ENCODE measurements around the gene GPRIN2.

Gene GPRIN2

DNA sequence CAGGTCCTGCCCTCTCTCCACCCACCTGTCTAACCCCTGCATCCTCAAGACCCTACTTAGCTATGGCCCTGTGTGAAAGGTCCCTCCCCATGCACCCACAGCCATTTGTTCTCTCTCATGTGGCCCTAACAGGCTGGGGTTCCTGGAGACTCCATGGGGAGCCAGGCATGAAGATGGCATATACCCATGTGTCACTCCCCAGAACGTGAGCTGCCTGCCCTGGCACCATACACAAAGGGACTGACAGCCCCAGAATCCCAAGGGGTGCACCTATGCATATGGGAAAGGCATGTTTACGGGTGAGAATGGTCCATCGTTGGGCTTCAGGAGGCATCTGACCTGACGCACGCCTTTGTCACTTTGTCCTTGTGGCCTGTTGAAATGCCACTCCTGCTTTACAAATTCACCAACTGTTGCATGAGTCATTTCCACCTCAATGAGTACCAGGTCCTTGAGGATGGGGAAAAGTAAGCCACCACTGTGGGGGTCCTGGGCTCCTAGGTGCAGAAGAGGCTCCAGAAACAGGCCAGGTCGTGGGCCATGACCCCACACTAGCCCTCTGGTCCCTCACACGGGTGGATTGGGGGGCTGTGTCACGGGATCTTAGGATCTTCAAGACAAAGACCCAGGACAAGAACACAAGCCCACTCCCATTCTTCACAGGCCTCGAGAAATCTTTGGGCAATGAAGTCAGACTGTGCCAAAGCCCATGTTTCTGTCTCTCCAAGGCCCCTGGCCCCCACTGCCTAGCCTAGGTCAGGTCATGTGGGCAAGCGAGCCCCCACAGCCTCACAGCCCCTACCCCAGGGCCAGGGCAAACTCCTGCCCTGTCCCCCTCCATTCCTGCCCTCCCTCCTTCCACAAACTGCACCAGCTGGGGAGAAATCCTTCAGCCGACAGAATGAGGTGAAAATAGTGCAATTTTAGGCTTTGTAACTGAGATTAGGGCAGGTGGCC lies 8.6 kb downstream of the GPRIN2 start:
- no peak for DNase-seq

DNA sequence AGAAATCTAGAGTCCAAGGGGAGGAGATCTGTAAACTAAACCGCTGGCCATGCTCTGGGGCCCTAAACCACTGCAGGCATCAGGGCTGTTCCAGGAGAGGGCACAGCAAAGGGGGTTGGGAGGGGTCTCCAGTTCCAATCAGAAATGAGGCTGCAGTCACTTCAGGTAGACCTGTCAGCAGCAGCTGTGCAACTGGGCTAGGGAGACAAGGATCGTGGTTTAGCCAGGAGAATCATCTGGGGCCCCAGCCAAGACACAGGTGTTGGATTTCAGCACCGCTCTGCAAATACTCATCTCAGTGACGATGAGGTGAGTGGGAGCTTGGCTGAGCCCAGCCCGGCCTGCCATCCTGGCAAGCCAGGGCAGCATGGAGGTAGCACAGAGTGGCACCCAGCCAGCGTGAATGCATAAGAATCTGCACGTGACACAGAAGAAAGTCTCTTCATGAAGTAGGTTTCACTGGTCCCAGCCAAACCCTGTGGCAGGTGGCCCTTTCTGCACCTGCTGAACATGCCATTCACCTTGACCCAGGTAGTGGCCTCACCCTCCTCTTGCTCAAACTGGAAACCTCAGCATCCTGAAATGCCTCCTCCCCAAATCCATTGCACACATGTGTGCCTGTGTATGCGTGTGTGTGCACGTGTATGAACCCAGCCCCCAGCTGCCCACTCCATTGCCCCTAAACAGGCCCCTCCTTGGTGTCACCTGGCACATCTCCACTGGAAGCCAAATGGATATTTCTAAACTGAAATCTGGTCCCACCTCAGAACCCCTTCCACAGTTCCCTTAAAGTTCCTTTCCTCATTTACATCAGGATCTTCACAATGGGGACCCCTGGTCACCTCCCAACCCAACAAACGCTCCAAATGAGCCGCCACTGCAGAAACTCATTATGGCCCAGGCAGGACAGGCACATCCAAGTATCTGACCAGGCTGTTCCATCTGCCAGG lies 9.6 kb downstream of the GPRIN2 start:
- DNase-seq = no peak

DNA sequence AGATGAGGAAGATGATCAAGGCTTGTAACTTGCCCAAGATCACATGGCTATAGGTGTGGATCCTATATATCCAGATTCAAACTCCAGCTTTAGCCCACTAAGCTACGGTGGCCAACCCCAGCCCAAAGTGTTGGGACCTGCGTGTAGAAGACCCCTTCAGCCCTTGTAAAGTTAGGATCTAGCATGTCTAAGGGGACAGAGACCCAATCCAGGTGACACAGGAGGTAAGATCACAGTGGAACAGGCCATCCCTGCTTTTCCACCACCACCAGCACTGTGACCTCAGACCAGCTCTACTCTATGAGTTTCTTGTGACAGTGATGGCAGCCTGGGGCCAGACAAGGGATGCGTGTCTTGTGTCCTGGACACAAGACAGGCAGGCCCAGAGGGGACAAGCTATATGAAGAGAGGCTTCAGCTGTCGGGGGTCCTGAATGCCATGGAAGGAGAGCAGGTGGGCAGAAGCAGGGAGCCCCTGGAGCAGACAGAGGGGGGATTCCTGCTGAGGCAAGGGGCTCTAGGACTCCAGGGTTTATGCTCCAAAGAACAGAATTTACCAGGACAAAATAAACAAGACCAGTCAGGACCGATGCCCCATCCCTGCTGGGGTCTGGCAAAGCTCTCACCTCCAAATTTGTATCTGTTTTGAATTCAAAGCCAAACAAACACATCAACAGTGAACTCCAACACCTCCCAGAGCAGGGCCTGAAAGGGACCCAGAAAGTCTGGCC lies 10.4 kb downstream of the GPRIN2 start:
- DNase-seq = no peak

DNA sequence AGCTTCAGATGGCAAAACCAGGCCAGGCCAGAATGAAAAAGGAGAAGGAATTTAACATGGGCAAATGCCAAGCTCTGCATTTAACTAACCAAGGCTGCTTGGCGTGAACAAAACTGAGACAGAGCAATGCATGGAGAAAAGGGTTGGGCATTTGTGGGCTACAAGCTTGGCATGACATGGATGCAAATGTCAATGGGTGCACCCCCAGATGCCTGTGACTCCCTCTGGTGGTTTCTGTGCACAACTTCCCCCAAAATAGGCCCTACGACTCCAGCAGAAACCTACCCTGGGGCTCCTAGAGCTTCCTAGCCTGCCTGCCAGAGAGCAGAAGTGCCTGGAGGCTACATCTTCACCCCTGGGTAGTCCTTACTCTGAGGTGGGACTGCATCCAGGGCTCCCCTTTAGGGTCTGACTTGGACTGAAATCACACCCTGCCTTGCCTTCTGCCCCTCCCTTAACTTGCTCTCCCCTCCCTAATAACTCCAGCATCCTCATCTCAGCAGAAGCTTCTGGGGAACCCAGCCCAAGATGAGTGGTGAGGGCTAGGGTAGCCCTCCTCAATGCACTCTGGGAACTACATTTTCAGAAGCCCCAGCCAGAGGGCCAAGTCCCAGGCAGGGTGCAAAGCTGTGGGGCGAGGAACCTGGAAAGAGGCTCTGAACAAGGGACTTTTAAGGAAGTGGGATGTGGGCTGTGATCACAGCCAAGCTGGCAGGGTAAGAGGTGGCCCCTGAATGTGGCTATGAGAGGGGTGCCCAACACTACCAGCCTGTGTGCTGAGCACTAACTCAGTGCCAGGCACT lies 11.3 kb downstream of the GPRIN2 start:
- DNase-seq = no peak

DNA sequence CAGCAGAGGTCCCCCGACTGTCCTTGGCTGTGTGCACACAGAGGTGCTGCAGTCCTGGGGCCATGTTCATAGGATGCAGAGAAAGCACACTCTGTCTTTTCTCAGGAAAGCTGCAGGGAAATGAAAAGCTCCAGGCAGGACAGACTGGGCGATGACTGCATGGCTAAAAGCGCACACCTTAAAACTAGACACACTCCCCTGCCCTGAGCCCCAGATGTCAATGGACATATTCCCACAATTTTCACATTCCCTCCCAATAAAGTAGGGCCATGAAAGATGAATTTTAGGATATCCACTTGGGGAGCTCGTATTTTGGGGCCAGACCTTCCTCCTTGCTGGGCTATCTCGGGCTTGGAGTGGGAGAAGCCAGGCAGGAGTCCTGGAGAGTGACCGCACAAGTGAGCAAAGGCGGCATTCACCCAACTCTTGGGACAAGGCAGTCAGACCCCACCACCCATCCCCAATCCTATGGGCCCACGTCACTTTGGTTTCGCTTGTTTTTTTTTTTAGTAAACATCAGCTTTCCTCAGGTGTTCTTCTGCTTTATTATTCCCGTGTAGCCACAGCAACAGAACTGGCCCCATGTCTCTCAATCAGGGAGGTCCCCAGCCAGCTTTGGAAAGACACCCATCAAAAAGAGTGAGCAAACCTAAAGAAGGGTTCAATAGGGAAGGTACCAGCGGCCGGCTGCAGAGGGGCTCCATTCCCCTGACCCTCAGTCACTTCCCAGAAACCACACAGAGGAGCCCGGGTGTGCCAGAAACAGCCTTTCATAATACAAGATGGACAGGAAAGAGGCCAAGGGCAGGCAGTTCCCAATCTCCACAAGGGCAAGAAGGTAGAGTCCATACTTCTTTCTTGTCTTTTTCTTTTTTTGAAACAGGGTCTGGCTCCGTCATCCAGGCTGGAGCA lies 12.7 kb downstream of the GPRIN2 start:
- no peak for DNase-seq

DNA sequence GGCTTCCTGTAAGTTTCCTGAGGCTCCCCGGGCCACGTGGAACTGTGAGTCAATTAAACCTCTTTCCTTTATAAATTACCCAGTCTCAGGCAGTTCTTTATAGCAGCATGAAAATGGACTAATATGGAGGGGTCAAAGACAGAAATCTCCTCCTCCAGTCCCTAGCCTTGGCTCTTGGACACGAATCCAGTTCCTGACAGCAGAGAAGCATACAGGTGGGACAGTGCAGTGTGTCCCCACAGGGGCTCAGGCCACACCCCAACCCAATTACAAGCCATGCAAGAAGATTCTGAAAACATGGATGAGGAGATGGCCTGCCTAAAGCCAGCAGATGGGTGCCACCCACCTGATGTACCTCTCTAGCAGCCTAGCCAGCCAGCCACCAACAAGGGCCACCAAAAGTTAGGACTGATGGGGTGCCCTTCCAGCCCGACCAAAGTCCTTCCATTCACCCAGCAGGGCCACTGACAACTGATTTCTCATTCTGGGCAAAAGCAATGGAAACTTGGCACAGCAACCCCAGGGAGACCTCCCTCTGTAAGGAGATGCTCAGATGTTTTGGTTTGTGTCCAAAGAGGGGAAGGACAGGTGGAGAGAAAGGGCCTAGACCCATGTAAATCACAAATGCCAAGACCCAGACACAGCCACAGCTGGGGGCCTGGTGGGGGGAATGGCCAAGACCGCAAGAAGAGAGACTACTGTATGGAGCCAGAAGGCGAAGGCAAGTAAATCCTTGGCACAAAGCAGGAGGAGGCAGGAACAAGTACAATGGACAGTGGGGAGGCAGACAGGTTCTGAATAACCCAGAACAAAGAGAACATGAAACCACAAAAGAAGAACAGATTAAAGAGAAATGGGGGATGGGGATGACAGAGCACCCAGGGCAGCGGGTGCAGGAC lies 13.6 kb downstream of the GPRIN2 start:
- no peak for DNase-seq

DNA sequence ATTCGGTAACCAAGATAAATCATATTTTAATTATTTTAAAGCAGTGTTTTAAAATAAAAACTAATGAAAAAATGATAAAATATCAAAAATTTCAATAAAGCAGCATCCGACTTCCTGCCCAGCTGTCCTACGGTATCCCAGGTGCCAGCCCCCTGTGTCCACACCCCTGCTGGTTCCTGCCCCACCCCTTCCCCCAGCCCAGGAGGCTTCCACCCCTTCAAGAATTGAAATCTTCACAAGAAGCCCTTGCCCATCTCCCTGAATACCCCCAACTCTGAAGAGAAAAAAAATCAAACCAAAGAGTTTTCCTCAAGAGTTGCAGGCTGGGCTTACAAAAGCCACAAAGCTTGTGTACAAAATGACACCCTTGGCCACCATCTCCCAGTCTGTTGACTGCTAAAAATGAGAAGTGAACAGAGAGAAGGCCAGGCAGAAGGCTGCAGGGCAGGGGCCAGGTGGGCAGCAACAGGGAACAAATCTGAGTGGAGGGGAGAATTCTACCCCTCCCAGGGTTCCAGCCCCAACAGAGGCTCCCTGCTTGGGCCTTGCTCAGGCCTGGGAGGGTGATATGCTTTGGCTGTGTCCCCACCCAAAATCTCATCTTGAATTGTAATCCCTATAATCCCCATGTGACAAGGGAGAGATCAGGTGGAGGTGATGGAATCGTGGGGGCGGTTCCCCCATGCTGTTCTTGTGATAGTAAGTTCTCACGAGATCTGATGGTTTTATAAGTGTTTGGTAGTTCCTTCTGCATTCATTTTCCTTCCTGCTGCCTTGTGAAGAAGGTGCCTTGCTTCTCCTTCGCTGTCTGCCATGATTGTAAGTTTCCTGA lies 14.5 kb downstream of the GPRIN2 start:
- DNase-seq = no peak

DNA sequence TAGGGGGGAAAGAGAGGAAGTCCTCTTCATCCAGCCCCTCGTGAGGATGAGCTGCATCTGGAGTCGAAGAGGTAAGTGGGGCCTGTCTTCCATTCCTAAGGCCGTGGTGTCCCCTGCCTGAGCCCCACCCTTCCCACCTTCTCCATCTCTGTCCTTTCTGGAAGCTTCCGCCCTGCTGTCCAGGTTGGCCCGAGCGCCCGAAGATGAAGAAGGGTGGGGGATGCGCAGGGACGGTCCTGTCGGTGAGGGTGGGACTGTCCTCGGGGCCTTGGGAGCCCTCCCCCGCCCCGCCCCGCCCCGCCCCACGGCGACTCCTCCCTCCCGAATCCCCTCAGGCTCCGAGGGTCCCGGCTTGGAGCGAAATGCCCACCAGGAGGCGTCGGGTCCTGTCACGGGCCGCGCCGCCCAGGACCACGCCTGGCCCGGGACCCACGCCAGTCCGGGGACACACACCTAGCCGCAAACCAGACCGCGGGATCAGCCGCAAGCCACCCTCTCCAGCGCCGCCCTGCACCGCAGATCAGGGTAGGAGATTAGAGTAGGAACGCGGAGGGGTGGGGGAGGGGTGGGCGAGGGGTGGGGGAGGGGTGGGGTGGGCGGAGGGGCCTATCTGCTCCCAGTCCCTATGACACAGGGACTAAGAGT lies 15.3 kb downstream of the GPRIN2 start:
- no peak for DNase-seq

DNA sequence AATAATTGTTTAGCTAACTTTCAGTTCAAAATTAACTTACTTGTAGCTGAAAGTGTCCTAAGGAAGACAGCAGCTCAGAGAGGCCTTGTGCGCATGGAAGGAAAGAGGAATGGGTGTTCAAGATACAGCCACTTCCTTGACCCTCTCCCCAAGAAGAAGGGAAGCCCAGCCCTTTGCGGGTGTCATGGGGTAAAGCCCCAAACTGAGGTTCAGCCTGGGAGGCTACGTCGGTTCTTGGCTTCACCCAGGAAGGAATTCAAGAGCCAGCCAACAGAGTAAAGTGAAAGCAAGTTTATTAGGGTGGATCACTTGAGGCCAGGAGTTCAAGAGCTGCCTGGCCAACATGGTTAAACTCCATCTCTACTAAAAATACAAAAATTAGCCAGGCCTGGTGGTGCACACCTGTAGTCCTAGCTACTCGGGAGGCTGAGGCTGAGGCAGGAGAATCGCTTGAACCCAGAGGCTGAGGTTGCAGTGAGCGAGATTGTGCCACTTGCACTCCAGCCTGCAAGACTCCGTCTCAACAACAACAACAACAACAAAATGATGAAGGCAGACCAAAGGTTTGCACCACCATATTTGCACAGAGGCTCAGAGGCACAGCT lies 15.9 kb downstream of the GPRIN2 start:
- no peak for DNase-seq

DNA sequence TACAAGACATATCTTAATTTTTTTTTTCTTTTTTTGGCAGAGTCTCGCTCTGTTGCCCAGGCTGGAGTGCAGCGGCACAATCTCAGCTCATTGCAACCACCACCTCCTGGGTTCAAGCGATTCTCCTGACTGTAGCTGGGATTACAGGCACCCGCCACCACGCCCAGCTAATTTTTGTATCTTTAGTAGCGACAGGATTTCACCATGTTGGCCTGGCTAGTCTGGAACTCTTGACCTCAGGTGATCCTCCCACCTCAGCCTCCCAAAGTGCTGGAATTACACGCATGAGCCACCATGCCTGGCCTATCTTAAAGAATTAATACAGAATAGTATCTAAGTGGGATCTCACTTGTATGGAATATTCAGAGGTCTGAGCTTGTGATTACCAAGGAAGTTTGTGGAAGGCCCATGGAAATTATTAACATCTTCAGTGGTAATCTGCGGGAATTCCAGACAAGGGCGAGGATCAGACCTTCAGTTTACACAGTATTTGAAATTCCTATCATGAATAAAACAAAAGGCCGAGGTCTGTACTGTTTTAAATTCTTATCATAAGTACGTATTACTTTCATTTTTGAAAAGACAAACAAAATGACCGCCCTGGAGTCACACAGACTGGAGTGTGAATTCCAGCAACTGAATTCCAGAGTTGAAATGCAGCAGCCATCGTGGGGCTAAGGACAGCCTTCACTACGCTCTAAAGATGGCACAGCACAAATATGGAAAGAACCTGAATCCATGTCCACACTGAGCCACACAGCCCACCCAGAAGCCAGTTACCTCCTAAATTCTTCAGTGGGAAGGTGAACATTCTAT lies 16.7 kb downstream of the GPRIN2 start:
- no peak for DNase-seq

DNA sequence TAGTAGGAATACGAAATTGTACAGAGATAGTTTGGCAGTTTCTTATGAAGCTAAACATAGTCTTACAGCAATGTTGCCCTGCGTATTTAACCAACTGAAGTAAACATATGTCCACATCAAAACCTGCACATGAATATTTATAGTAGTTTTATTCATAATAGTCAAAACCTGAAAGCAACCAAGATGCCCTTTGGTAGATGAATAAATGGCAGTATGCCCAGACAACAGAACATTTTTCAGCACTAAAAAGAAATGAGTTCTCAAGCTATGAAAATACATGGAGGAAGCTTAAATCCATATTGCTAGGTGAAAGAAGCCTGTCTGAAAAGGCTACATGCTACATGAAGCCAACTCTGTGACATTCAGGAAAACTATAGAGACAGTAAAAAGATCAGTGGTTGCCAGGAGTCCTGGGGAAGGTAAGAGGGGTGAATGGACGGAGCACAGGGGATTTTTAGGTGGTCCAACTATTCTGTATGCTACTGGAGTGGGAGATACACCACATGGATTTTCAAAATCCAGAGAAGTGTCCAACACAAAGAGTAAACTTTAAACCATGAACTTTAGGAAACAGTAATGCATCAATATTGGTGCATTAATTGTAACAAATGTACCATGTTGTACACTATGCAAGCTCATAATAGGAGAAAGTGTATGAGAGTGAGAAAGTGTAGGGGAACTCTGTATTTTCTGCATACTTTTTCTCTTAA lies 17.6 kb downstream of the GPRIN2 start:
- no peak for DNase-seq

DNA sequence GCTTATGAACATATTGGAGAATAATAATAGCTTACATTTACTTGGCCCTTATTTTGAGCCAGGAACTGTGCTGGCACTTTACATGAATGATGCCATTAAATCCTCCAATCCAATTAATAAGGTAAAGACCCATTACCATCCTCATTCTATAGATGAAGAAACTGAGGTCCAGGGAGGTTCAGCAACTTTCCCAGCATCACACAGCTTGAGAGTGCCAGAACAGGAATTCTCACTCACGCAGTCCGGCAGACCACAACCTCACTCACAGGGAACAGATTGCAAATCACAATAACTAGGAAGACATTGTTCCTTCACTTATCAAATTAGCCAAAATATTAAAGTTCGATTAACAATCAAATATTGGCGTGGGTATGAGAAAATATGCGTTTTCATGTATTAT lies 18.3 kb downstream of the GPRIN2 start:
- DNase-seq = no peak

DNA sequence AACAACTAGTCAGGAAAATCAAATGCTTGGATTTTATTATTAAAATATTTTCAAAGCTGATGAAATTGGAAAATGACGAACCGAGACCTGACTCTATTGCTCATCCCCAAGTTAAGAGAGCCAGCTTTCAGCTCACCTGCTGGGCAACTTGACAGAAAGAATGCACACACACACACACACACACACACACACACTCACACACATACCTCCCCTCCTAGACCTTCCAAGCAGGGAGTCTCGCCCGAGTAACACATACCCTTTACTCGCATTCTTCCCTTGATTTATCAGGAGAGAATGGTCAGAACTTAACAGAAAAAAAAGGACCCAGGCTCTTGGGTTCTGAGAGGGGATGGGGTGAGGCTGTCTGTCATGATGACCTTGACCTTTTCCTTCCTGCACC lies 19.1 kb downstream of the GPRIN2 start:
- no peak for DNase-seq

DNA sequence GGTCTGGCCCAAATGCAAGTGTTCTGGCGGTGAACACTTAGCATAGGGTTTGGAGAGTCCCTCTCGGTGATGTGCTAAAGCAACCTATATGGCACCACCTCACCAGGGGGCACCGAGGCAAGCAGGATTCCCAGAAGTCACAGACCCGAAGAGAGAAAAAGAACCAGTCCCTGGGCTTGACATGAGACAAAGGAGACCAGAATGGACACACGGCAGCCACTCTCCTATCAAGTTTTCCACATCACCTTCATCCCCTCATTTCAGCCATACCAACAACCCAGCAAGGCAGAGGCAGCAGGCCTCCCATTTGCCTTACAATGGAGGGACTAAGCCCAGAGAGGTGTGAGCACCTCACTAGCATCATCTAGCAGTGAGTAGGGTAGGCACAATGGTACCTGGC lies 19.7 kb downstream of the GPRIN2 start:
- no peak for DNase-seq

DNA sequence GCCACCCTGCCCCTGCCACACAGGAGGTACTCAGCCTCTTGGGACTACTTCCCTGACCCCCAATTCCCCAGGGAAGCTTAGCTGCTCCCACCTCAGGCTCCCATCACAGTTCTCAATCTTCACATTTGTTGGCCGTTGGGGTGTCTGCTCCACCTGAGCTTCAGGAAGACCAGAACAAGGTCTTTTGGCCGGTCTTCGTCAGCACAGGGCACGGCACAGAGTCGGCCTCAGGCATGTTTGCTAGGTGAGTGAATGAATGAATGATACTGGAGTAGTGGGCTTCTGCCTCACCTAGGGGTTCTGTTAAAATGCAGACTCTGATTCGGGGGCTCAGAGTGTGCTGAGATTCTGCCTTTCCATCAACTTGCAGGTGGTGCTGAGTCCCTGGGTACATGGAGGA lies 20.3 kb downstream of the GPRIN2 start:
- no peak for DNase-seq

DNA sequence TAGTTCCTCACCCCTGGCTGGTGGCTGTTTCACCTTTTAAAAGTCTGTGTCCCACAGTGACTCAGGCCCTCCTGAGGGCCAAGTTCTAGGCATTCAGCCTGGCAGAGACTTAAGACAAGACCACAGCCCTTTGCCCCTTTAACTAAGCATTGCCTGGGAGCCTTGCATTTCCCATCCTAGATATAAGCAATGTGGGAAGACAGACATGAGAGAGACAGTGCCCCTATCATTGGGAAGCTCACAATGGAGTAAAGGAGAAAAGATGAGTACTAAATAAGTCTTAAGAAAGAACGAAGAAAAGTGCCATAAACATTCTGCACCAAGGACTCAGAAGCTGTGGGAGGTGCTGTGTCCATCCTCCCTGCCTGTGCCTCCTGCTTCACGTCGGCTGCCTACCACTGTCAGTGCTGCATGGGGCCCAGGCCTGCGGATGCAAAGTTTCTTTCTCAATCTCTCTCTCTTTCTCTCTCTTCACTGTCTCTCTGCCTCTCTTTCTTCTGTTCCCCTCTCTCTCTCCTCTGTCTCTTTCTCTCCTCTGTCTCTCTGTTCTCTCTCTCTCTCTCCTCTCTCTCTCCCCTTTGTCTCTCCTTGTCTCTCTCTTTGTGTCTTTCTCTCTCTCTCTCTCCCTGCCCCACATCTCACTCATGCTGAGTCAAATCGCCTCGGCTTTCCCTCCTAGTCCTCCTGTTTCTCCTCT lies 21.5 kb downstream of the GPRIN2 start:
- DNase-seq = no peak
